Brain pericyte (primary cell): ENCODE measurements around the gene S100A2.

Source experiments
- DNase-seq: peaks from one replicate; pipeline ENCODE4 v3.0.0-alpha.2; 2012; ENCODE audit warnings: low read depth, low spot score

Gene S100A2

GRCh38 chr1:153545067-153546055 is 20.3 kb downstream of the S100A2 start, which contains the start of gene S100A4:
Gene S100A4, minus strand, starts transcription at chr1:153545806. Its CDS starts 1,012 bp downstream, at chr1:153544794.
- no peak for DNase-seq

DNA sequence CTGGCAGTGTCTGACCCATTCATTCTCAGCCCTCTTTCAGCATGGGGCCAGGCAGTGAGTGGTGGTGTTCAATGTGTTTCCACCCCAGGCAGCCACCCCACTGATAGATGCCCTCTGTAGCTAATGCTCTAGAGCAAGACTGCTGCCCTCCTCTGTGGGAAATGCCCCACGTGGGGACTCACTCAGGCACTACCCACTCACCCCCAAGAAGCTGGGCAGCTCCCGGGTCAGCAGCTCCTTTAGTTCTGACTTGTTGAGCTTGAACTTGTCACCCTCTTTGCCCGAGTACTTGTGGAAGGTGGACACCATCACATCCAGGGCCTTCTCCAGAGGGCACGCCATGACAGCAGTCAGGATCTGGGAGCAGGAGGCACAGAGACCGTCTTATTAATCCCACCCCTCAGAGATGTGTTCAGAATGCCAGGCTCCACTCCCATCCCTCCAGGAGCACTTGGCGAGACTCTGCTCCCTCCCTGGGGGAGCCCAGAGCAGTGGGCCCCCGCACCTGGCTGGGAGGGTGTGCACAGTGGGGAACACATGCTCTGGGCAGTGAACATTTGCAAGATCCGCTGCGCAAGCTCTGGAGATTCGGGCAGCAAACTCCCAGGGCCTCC is 21.1 kb downstream of the S100A2 start:
- no peak for DNase-seq

DNA sequence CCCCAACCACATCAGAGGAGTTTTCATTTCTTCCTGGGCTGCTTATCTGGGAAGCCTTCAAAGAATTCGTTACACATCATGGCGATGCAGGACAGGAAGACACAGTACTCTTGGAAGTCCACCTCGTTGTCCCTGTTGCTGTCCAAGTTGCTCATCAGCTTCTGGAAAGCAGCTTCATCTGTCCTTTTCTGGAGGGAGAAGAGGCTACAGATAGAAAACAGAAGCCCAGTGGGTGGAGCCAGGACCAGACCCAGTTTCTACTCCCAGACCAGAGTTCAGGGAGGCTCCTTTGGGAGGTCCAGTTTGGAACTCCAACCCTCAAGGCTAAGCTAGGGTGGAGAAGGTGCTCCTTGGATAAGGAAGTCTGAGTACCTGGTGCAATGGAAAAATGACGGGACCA is 21.9 kb downstream of the S100A2 start:
- no peak for DNase-seq

GRCh38 chr1:153542956-153543711 is 22.5 kb downstream of the S100A2 start:
- no peak for DNase-seq

DNA sequence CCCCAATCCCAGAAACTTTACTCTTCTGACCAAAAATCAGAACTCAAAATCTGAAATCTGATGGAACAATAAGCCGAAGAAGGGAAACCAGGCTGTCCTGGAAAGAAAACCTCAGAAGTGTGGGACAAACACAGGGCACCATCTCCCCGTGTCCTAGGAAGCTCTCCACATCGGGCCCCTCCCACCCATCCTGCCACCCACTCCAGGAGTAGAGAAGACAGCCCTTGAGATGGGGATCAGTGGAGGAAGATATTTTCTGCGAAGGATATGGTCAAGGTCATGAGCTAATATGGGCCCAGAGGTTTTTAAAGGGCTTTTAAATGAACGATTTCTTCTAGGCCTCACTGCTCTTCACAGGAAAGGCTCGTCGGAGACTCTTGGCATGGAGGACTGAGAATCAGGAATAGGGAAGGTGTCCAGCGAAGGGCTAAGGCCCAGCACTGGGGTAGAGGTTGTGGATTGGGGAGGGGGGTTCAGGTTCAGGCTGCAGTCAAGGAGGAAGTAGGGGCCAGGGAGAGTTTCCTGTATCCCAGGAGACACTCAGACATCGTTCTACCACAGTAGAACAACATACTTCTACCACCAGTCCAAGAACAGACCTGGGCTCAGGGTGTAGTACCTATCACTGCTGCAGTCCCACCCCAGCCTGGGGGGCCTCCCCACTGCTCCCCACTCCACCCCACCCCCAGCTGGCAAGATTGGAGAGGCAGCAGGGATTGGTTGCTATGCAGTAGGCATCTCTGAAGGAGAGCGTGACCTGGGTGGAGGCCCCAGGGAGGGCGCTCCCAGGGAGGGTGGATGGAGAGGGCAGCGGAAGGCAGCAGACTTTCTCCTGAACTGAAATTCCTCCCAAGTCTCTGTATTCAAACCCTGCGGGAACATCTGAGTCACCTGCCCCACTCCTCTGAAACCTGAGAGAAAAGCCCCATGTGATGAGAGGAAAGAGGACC is 23.7 kb downstream of the S100A2 start:
- DNase-seq: no peak

- DNase-seq: no peak
These were observed 25.0 kb downstream of the S100A2 start, which contains the start of gene S100A5 for GRCh38 chr1:153540394-153541361. Gene S100A5, minus strand, starts transcription at chr1:153540934. Its CDS starts 743 bp downstream, at chr1:153540191.

GRCh38 chr1:153539395-153540093 is 26.1 kb downstream of the S100A2 start:
- DNase-seq: no peak

- no peak for DNase-seq
These were observed 27.3 kb downstream of the S100A2 start for GRCh38 chr1:153538315-153538821.

DNA sequence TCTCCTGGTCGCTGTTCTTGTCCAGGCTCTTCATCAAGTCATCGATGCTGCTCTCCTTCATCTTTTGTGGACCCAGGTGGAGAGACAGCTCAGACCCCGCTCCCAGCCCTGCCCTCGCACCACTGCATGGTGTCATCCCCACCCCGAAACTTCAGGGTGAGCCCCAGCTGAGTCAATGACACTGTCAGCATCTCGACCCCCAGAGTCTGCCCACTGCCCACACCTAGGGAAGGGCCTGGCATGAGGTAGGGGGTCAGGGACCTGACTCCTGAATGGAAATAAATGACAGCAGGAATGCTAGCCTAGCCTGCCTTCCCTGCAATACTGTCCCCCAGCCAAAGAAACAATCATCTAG is 28.3 kb downstream of the S100A2 start:
- no peak for DNase-seq

DNA sequence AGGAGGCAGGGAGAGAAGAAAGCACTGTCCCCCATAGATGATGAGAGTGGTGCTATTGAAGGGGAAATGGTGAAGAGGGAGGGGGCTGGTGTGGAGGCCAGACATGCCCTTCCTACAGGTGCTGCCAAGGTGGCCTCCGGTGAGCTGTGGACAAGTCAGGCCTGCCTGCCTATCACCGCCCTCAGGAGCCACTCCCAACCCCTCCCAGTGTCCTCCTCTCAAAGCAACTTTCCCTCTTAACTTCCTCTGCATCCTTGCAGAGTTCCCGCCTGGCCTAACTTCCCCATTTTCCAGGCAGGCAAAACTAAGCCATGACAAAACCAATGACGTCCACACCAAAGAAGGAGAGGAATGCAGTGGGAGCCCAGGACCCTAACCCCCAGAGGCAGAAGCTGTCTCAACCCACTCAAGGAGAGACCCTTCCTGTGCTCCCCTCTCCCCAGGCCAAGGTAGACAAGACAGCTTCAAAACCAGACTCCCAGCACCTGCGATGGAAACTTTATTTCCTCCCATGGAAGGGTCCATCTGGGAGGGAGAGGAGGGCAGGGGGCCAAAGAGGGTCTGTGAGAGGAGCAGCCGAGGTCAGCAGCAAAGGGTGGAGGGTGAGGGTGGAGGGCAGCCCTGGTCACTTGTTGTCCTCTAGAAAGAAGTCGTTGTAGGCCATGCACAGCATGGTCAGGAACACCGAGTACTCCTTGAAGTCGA is 28.8 kb downstream of the S100A2 start:
- DNase-seq: no peak

DNA sequence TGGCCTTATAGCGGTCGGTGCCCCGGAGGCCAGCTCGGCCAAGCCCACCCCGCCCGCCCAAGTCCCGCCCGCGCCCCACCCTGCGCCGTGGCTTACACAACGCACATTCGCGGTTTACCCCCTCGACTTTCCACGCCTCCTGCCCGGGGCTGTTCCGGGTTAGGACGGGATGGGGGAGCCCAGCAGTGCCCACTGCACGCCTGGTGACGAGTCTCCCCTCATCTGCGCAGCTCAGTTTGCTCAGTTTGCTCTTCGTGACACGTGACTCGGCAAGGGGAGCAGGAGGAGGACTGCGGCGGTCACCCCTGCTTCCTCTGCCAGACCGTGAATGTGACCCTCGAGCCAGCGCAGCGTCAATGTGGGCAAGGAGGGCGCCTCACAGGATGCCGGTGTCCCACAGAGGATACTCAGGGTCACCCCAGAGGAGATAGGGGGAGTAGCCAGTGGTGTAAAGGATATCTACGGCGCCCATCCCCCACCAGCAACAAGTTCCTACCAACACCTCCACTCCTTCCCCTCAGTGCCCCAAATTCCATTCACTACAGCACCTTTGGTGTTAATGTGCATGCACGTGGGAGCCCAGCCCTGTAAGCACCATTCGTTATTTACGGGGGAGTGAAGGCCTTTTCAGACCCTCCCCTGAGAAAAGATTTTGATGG is 29.5 kb downstream of the S100A2 start:
- peak; percentile 51 for DNase-seq

DNA sequence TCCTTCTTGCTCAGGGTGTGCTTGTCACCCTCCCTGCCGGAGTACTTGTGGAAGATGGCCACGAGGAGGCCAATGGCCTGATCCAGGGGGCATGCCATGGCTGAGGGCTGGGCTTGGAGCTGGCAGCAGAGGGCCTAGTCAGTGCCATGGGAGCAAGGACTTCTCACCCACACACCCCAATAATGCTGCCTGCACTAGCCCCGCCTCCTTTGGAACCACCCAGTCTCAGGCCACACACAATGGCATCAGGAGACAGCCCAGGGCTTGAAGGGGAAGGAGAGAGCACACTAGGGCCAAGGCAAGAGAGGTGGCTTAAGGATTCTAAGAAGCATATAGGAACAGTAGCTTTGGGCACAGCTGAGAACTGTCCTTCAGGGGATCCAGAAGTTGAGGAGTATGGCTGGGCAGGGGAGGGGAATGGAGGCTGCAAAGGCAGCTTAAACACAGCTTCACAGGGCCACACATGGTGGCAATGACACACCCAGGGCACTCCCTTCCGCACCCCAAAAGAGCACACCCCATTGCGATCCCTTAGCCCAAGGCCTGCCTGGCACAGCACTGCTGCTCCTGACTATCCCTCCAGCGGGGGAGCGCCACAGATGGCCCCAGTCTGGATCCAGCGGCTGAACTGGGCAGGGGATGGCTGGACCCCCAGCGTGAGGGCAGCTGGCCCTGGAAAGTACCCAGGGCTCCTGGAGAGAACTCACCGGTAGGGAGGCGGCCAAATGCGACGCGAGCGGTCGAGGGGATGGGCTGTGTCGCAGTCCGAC is 30.2 kb downstream of the S100A2 start, which contains the start of gene S100A6:
S100A6 (minus strand) TSS at position 750 of the 770 bp plus-strand sequence; CDS start at position 98, 652 bp downstream.
- DNase-seq: no peak

GRCh38 chr1:153534925-153535241 is 30.8 kb downstream of the S100A2 start:
- DNase-seq: no peak

GRCh38 chr1:153534226-153534924 is 31.3 kb downstream of the S100A2 start:
- DNase-seq: no peak

GRCh38 chr1:153533689-153534201 is 31.9 kb downstream of the S100A2 start:
- DNase-seq: peak; percentile 58
